ENCODE data around the gene PRR33. TPM values are rescaled to one million over a fixed set of nuclear protein-coding genes. Genes with fewer than 3 reads are reported as not detected.

The PRR33 gene
- total RNA-seq, 1 donor: not detected

DNA sequence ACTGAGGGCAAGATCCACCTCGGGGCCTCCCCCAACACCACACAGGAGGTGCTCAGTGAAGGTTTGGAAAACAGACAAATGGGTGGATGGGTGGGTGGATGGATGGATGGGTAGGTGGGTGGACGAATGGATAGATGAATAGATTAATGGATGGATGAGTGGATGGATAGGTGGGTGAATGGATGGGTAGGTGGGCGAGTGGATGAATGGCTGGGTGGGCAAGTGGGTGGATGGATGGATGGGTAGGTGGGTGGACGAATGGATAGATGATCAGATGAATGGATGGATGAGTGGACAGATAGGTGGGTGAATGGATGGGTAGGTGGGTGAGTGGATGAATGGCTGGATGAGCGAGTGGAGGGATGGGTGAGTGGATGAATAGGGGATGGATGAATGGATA, 863 bp upstream of the PRR33 start:
- TF ChIP-seq, protein P1, sequence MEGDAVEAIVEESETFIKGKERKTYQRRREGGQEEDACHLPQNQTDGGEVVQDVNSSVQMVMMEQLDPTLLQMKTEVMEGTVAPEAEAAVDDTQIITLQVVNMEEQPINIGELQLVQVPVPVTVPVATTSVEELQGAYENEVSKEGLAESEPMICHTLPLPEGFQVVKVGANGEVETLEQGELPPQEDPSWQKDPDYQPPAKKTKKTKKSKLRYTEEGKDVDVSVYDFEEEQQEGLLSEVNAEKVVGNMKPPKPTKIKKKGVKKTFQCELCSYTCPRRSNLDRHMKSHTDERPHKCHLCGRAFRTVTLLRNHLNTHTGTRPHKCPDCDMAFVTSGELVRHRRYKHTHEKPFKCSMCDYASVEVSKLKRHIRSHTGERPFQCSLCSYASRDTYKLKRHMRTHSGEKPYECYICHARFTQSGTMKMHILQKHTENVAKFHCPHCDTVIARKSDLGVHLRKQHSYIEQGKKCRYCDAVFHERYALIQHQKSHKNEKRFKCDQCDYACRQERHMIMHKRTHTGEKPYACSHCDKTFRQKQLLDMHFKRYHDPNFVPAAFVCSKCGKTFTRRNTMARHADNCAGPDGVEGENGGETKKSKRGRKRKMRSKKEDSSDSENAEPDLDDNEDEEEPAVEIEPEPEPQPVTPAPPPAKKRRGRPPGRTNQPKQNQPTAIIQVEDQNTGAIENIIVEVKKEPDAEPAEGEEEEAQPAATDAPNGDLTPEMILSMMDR (IDR thresholded peaks at IDR 0.05; ENCODE audit: insufficient read depth, low read length): no peak
- DNase-seq (ENCODE audit: low read depth): no peak
- H3K4me3 ChIP-seq (ENCODE audit: low read depth, low read length): no peak overlapping the region

DNA sequence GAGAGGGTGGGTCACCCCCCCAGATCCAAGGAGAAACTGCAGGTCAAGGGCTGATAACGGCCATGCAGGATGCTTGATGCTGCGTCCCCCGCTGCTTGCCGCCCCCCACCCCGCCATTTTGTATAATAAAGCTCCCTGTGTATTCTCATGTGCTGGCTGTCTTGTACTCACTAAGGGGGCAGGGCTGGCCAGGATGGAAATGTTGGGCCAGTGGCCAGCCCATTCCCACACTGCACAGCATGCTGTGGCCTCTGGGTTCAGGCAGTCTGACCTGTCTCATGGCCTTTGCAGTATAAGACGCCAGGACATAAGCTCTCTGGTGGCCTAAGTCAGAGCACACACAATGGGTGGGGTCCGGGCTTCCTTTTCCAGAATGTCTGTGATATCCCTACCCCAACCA, 421 bp upstream of the PRR33 start:
- no peak overlapping the region for H3K4me3 ChIP-seq (ENCODE audit: low read depth, low read length)
- no peak for DNase-seq (ENCODE audit: low read depth)
- TF ChIP-seq, protein P1 (IDR thresholded peaks at IDR 0.05; ENCODE audit: insufficient read depth, low read length): no peak

DNA sequence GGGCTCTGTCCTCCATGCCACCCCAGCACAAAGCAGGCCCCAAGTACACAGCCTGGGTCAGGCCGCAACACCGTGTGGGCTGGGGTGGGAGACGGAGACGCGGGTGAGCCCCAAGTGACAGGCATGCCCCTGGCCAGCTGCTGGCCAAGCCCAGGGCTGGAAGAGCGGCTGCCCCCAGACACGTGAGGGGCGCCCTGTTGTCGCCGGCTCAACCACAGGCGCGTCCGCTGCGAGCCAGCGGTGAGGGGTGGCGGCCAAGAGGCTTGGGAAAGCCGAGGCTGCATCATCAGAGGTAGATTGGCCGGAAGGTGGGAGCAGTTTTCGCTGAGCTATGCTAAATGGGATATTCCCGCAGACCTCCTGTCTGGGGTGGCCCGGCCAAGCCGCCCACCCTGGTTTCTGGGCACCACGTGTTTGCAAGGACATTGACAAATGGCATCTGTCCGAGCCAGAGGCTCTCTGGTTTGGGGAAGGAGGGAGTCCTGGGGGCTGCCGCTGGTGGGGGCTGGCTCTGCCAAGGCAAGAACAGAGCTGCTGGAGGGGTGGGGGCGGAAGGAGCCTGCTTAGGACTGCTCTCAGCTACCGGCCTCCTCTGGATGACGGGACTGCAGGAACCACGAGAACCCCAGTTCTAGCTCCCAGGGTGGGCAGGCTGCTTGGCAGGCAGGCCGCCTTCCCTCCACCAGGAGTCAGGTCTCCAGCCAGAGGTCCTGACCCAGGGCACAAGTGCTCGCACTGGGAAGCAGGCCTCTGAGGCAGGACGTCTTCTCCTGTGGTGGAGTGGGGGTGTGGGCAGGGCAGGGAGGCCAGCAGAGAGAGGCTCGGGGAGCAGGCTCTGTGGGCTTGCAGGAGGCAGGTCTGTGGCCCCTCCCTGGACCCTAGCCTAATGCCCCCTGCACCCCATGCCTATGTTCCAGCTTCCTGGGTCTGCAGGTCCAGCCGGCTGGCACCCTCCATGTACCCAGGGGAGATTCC, 552 bp downstream of the PRR33 start:
- DNase-seq (ENCODE audit: low read depth): no peak
- H3K4me3 ChIP-seq (ENCODE audit: low read depth, low read length): no peak overlapping the region
- TF ChIP-seq, protein P1 (IDR thresholded peaks at IDR 0.05; ENCODE audit: insufficient read depth, low read length): no peak

DNA sequence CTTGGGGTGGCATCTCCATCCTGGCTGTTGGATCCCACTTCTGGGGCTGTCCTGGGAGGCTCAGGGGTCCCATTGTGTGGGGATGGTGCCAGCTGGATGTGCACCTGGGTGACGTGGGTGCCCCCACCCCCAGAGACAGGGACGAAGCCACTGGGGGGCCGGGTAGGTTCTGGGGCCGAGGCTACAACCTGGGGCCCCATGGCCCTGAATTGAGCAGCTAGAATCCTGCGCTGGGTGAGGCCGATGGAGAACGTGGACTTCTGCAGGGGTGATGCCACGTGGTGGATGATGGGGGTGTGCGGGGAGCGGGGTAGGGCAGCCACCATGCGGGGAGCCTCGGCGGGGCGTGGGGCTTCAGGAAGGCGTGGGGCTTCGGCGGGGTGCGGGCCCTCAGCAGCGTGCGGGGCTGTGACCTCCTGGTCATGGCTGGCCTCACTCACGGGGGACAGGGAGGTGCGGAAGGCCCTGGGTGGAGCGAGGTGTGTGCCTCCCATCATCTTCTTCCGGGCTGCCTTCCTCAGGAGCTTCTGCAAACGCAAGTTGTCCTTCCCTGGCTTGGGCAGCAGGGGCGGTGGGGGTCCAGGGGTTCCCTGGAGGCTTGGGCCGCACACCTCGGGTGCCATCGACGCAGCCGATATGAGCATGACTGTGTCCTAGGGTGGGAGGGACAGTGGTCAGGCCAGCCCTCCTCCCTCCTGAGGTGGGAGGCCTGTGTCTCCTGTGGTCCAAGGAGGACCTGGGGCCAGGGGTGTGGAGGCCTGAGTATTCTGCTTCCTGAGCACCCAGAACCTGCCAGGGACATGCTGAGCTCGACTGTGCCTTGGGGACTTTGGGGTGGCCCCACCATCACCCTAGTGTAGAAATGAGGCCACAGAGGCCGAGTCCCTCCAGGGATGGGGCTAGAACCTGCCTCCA, 1.5 kb downstream of the PRR33 start:
- TF ChIP-seq, protein P1 (IDR thresholded peaks at IDR 0.05; ENCODE audit: insufficient read depth, low read length): no peak
- H3K4me3 ChIP-seq (ENCODE audit: low read depth, low read length): no peak overlapping the region
- DNase-seq (ENCODE audit: low read depth): no peak

DNA sequence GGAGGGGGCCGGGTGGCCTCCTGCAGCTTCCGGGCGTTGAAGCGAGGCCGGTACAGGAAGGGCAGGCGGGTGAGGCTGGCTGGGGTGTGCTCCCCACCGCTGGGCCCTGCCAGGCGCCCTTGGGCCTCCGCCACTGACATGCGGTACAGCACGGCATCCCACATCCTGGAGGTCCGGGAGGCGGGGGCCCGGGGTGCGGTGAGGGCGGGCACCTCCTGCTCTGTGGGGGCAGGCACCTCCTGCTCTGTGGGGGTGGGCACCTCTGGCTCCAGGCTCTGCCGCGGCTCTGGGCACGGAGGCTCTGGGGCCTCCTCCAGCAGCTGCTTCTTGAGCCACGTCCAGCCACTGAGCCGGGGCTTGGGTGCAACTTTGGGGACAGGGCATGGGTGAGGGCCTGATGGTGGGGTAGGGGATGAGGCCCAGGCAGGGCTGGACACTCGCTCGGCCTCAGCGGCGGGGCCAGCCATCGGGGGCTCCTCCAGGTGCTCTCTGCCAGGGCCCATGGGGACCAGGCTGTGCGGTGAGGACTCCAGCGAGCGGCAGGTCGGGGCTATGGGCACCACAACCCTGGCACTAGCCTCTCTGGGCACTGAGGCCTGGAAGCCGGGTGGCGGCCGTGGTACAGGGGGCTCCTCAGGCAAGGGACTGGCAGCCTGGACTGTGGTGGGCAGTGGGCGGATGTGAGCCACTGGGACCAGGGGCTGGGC, 2.3 kb downstream of the PRR33 start:
- H3K4me3 ChIP-seq (ENCODE audit: low read depth, low read length): no peak overlapping the region
- DNase-seq (ENCODE audit: low read depth): no peak
- TF ChIP-seq, protein P1 (IDR thresholded peaks at IDR 0.05; ENCODE audit: insufficient read depth, low read length): no peak

DNA sequence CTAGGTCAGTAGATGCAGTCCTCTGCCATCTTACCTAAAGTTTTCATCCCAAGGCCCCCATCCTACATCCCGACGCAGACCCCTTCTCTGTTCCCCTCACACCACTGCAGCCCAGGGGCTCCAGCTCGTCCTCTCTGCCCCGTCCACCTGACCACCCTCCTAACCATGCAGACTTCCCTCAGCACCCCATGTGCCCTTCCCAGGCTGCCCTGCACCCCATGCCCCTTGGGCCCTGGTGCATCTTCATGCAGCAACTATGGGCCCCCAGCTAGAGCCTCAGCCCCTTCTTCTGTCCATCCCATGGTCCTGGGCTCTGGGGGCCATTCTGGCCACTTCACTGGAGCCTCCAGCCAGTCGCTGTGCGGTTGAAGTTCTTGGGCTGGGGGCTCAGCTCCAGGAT, 2.9 kb downstream of the PRR33 start:
- no peak for DNase-seq (ENCODE audit: low read depth)
- H3K4me3 ChIP-seq (ENCODE audit: low read depth, low read length): no peak overlapping the region
- TF ChIP-seq, protein P1 (IDR thresholded peaks at IDR 0.05; ENCODE audit: insufficient read depth, low read length): no peak

All from fibroblast of the aortic adventitia (primary cell).